Fibroblast of skin of right quadriceps (primary cell): ENCODE results near the gene DUSP3.

Experiments
- DNase-seq: peaks from one replicate; pipeline ENCODE4 v3.0.0-alpha.2; 2013

DUSP3 gene

DNA sequence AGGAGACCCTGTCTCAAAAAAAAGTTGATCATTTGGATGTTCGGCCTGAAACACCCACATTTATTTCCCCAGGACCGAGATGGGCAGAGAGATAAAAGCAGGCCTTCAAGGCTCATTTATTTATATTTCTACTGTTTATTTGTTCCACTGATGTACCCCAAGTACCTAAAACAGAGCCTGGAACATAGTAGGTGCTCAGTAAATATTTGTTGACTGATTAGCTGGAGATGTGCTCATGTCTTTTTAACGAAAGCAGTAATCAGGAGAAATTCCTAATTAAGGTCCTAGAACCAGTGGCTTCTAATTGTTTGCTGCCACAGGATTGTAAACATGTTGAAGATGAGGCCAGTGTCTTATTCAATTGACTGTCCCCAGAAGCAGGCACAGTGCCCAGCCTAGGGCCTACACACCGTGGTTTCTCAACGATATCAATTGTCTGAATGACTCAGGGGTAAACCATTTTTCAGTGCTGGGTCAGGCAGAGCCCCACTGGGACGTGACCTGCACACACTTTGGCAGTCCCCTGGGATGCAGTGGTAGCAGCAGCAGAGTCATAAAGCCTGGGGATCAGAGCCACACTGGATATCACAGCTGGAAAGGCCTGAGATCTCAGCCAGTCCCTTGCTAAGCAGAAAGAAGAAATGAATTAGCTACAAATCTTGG is 54.9 kb downstream of the DUSP3 start:
- peak; percentile 83 for DNase-seq

- no peak for DNase-seq
Measured at GRCh38 chr17:43722870-43723665, 55.7 kb downstream of the DUSP3 start.

GRCh38 chr17:43722269-43722619 is 56.5 kb downstream of the DUSP3 start:
- no peak for DNase-seq

GRCh38 chr17:43721537-43722268 is 57.1 kb downstream of the DUSP3 start:
- peak; percentile 39 for DNase-seq

DNA sequence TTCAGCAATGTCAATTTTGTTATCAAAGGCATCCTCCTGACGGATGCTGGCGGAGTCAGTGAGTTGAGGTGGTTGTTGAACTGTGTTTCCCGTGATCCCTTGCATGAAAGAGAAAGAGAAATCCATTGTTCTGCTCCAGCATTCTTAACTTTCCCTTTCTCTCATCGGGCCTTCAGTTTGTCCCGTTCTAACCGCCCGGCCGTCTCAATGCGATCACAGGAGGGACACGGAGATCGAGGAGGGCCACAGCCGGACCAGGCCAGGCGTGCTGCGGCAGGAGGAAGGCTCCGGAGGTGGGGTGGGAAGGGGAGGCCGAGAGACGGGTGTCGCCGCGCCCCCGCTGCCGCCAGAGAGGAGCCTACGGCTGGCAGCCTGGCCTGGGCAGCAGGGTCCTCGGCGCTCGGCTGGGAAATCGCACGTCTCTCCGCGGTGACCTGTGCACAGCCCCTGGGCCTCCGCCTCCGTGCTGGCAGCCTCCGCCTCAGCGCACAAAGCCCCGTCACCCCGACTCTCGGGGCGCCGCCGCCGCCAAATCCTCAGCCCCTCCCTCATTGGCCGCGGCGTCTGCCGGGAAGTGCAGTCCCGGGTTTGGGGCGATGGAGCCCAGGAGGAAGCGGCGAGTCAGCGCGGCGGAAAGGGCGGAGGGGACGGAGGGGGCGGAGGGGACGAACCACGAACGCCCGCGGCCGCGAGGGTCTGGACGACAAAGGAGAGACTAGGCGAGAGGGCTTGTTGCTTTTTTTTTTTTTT is 58.3 kb downstream of the DUSP3 start:
- peak; percentile 74 for DNase-seq

- DNase-seq: no peak
Measured at GRCh38 chr17:43719578-43719977, 59.2 kb downstream of the DUSP3 start.

DNA sequence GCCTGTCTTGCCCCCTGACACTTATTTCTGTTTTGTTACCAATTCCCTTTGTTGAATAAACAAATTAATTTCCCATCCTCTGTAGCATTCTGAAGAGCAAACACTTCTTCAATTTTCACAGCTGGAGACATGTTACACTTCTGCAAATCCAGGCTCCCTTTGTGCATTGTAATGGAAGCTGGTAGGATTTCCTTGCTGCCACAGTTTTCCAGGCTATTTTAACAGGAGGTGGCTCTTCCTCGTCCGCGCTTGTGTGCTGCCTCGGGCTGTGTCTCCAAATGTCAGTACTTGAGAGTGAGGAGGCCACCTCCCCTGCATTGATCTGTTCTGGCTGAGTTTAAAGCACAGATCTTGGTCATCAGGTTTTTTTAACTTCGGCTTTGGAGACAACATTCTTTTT is 60.2 kb downstream of the DUSP3 start:
- DNase-seq: no peak

- no peak for DNase-seq
Measured at GRCh38 chr17:43717913-43718312, 60.9 kb downstream of the DUSP3 start.
